GM19395 (cell line): ENCODE data around the gene MSN.
A peak's percentile ranks its signal among the peaks of the same experiment; 100 is the strongest.
"Not testable (repeated sequence)": the region's sequence is repeated elsewhere in the genome, so short reads cannot be mapped to it uniquely, and the experiment has no call there.

Source experiments
- ATAC-seq: cut with Tn5 transposase; IDR thresholded peaks from one replicate; pipeline ENCODE4 v1.9.1; 2021; ENCODE audit warnings: mild to moderate bottlenecking, moderate library complexity; ENCODE audit not compliant: unreplicated experiment

MSN gene

GRCh38 chrX:65712005-65712806 is 44.8 kb downstream of the MSN start:
- ATAC-seq = no peak

GRCh38 chrX:65718538-65718937 is 51.1 kb downstream of the MSN start:
- ATAC-seq = no peak

- no peak for ATAC-seq
These were observed 53.0 kb downstream of the MSN start for GRCh38 chrX:65720381-65720964.

DNA sequence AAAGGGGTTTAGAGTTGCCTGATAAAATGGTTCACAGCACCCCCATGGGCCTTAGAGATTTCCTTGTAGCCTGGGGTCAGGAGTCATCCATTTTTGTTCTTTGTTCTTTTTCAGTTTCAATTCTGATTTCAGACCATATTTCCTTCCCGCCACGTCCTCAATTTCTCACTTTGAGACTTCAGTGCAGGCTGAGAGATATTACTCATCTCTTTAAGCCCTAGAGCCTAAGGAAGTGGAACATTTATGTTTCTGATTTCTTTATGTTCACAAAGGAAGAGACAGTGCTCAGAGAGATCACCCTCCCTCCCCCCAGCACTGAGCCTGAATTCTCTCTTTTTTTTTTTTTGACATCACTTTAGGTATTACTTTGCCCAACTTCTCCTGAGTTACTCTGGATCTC is 56.3 kb downstream of the MSN start:
- peak; percentile 89 for ATAC-seq

- no peak for ATAC-seq
These were observed 59.3 kb downstream of the MSN start for GRCh38 chrX:65726715-65727114.

GRCh38 chrX:65731684-65732289 is 64.3 kb downstream of the MSN start:
- no peak for ATAC-seq

GRCh38 chrX:65740909-65741308 is 73.5 kb downstream of the MSN start:
- ATAC-seq = no peak

DNA sequence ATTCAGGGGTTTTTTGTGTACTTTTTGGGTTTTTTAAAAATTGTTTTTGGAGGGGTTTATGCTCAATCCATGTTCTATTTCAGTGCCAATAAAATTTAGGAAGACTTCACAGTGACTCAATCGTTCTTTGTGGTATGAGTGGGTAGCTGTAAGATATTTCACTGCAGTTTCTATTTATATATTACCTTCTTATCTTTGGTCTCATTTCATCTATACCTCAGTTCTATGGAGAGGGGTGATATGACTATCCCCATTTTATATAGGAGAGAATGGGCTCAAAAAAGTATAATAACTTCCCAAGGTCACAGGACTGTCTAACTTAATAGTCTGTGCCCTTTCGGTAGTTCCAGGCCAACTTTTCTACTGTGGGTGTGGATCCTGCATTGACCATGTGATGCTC is 74.4 kb downstream of the MSN start:
- ATAC-seq = no peak

DNA sequence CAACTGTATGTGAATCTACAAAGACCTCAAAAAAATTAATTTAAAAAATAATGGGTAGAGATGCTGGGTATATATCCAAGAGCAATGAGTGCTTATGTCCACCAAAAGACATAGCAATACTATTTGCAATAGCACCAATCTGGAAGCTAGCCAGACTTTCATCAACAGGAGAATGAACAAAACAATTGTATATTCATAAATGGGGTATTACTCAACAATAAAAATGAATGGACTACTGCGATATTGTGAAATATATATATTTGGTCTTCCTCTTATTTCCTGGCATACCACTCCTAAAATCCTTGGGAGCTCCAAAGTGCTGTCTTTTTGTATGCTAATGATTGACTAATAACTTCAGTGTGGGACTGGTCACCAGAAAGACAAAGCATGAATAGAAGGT is 77.5 kb downstream of the MSN start:
- ATAC-seq = no peak

DNA sequence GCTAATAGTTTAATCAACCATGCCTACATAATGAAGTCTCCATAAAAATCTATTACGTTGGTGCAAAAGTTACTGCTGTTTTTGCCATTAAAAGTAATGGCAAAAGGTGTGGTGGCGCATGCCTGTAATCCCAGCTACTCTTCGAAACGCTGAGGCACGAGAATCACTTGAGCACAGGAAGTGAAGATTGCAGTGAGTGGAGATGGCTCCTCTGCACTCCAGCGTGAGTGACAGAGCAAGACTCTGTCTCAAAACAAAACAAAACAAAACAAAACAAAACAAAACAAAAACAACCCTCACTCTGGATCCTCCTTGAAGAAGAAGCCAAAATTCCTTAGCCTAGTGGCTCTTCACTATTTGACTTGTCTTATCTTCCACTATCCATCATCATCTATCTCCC is 78.0 kb downstream of the MSN start:
- no peak for ATAC-seq

DNA sequence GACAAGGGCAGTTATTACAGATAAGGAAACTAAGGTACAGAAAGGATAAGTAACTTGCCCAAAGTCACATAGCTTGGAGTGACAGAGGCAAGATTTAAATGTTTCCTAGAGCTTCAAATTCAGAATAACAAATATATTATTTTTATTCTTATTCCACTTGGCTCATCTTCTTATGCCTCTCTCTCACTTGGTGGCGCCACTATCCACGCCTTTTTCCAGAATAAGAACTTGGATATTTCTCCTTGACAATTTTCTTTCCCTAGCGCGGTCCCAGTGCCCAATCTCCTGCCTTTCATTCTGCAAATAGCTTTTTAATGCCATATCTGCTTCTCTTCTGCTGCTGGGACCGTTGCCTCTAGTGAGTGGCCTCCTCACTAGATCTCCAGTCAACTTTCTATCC is 78.5 kb downstream of the MSN start:
- no peak for ATAC-seq

- peak; percentile 89 for ATAC-seq
These were observed 83.4 kb downstream of the MSN start for GRCh38 chrX:65750674-65751469.

GRCh38 chrX:65751519-65751918 is 84.1 kb downstream of the MSN start:
- no peak for ATAC-seq

DNA sequence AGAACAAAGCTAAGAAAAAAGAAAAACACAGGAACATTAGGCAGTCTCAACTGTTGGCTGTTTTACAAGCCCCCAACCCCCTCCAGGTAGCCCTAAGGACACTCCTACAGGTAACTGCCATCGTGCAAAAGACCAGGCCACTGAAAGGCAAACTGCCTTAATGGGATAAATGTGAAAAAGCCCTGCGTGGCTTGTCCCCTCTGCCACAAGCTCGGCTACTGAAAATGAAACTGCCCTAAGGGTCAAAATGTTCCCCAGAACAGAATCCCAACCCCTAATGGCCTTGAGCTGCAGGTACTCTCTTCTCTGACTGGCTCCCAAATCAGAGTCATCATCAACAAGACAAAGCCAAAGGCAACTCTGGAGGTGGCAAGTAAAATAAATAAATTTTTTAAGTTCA is 84.8 kb downstream of the MSN start:
- ATAC-seq = no peak

DNA sequence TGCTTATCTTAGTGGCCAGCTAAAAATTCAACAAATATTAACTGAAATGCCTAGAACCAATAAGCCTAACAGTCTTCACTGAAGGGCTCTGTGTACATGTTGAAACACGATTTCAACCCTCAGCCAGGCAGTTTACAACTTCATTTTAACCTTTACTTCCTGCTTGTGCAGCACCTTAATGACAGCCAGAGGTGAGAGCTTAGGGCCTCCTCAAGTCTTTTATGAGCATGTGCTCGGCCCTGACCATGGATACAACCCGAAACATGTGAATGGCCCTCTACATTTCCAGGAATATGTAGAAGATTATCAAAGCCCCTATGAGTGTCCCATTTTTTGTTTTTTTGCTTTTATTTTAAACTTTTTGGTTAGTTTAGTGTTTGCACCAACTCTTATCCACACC is 88.3 kb downstream of the MSN start:
- ATAC-seq = no peak

- ATAC-seq = no peak
These were observed 90.5 kb downstream of the MSN start for GRCh38 chrX:65757943-65758342.

GRCh38 chrX:65758505-65758904 is 91.1 kb downstream of the MSN start:
- no peak for ATAC-seq

DNA sequence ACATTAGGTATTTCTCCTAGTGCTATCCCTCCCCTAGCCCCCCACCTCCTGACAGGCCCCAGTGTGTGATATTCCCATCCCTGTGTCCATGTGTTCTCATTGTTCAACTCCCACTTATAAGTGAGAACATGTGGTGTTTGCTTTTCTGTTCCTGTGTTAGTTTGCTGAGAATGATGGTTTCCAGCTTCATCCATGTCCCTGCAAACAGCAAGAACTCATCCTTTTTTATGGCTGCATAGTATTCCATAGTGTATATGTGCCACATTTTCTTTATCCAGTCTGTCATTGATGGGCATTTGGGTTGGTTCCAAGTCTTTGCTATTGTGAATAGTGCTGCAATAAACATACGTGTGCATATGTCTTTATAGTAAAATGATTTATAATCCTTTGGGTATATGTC is 92.1 kb downstream of the MSN start:
- not testable (repeated sequence) for ATAC-seq

GRCh38 chrX:65769564-65770292 is 102.3 kb downstream of the MSN start:
- ATAC-seq = no peak

DNA sequence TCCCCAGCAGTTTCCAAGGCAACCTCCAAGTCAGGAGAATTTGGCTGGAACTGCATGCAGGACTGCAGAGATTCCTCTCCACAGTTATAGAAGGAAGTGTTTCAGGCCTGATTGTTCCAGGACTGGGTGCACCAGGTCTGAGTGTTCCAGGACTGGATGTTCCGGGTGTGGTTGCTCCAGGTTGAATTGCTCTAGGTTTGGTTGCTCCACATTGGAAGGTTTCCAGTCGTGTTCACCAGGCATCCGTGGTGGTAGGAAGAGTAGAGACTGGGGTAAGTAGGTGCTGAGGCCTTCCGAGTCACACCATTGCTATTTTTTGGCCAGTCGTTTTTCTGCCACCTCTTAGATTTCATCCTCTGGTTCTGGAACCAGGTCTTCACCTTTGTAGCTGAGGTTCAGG is 105.4 kb downstream of the MSN start:
- ATAC-seq = no peak

DNA sequence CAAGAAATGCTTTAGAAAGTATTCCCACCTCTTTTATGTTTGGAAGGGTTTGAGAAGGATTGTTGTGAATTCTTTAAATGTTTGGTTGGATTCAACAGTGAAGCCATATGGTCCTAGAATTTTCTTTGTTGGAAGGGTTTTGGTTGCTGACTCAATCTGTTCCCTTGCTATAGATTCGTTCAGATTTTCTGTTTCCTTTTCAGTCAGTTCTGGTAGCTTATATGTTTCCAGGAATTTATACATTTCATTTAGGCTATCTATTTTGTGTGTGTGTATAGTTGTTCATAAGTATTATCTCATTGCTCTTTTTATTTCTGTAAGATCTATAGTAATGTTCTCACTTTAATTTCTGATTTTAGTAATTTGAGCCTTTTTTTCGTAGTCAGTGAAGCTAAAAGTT is 114.4 kb downstream of the MSN start:
- no peak for ATAC-seq
